Measurements from ENCODE around the gene HSPA12B. TPM values are rescaled to one million over a fixed set of nuclear protein-coding genes. Genes with fewer than 3 reads are reported as not detected.

The HSPA12B gene
- total RNA-seq, 2 experiments from 2014 or later, result 0.08 TPM; not detected in 1

- no peaks in the 10 kb centered on the region for H3K27me3 ChIP-seq (ENCODE audit: control insufficient read depth in 1 of 2, insufficient read depth in 2 of 2, low read length in 2 of 2)
- intact Hi-C loops (cut with DNase I, micrococcal nuclease), result loop anchor here (1.0 to 5.0 kb wide), 8 partner anchors 14 to 319 kb away; partner anchors contain the start of genes MAVS (in 1 of the 2) and RNF24 (in 1 of the 2)
Measured at GRCh38 chr20:3768342-3769130, 36.1 kb downstream of the HSPA12B start.

GRCh38 chr20:3771552-3772058, 39.1 kb downstream of the HSPA12B start:
- Histone ChIP-seq H3K4me1 (ENCODE audit: insufficient read depth, low read length) (peaks cover 24% of the 10 kb centered on the region), H3K27ac (ENCODE audit: low read depth in 1 of 2, low read length in 2 of 2) (no peak overlapping the region), H3K36me3 (ENCODE audit: insufficient read depth, low read length) (no peaks in the 10 kb centered on the region), H3K4me3 (ENCODE audit: low read length) (no peak overlapping the region), H3K9me3 (ENCODE audit: control insufficient read depth in 1 of 2, insufficient read depth in 1 of 2, low read length in 2 of 2) (no peaks in the 10 kb centered on the region), H3K27me3 (ENCODE audit: control insufficient read depth in 1 of 2, insufficient read depth in 2 of 2, low read length in 2 of 2) (no peaks in the 10 kb centered on the region)
- Mint-ChIP-seq H3K4me3 (no peak overlapping the region), H3K9me3 (no peaks in the 10 kb centered on the region), H3K27ac (no peak overlapping the region), H3K27me3 (no peaks in the 10 kb centered on the region), H3K36me3 (ENCODE audit: low read depth) (no peaks in the 10 kb centered on the region), H3K4me1 (ENCODE audit: low read depth) (peaks cover 19% of the 10 kb centered on the region)
- CTCF ChIA-PET, result interaction anchor here (0.7 to 0.9 kb wide), 2 partner anchors 15 to 48 kb away, joined by 3 read pairs; partner anchors contain the start of gene CENPB
- ATAC-seq (ENCODE audit: poor library complexity), result no peak
- POLR2A ChIA-PET, result no interaction called here
- no peak for TF ChIP-seq CTCF (IDR thresholded peaks at IDR 0.05)
- no peak for DNase-seq
- intact Hi-C loops (cut with DNase I, micrococcal nuclease), result no loop called here

More at GRCh38 chr20:3768342-3769130, 36.1 kb downstream of the HSPA12B start:
- H3K27me3 Mint-ChIP-seq, result no peaks in the 10 kb centered on the region
- Histone ChIP-seq H3K9me3 (ENCODE audit: control insufficient read depth in 1 of 2, insufficient read depth in 1 of 2, low read length in 2 of 2) (no peaks in the 10 kb centered on the region), H3K36me3 (ENCODE audit: insufficient read depth, low read length) (no peaks in the 10 kb centered on the region), H3K27ac (ENCODE audit: low read depth in 1 of 2, low read length in 2 of 2) (peak overlapping the region; percentile 96 to 99), H3K4me3 (ENCODE audit: low read length) (peak overlapping the region; percentile 87), H3K4me1 (ENCODE audit: insufficient read depth, low read length) (peaks cover 37% of the 10 kb centered on the region)
- H3K27ac Mint-ChIP-seq, result peak overlapping the region; percentile 86
- peaks cover 26% of the 10 kb centered on the region for H3K4me1 Mint-ChIP-seq (ENCODE audit: low read depth)
- POLR2A ChIA-PET, result interaction anchor here (0.6 to 3.6 kb wide), 19 partner anchors 9 to 316 kb away, joined by 3 to 51 read pairs (median 8); partner anchors contain the start of genes AP5S1, CDC25B, CENPB and SPEF1
- CTCF ChIA-PET, result interaction anchor here (0.6 to 2.4 kb wide), 18 partner anchors 9 to 1291 kb away, joined by 3 to 25 read pairs (median 6); partner anchors contain the start of genes AP5S1, CDC25B, CENPB and SPEF1
- no peaks in the 10 kb centered on the region for H3K9me3 Mint-ChIP-seq
- peak; percentile 64 for TF ChIP-seq CTCF (IDR thresholded peaks at IDR 0.05)
- DNase-seq (peak; percentile 67 to 95 (median 80)), ATAC-seq (ENCODE audit: poor library complexity) (peak; percentile 66)
- no peaks in the 10 kb centered on the region for H3K36me3 Mint-ChIP-seq (ENCODE audit: low read depth)
- peak overlapping the region; percentile 90 for H3K4me3 Mint-ChIP-seq

GRCh38 chr20:3775457-3776108, 43.1 kb downstream of the HSPA12B start:
- H3K4me3 Mint-ChIP-seq, result peak overlapping the region; percentile 17
- intact Hi-C loops (cut with DNase I, micrococcal nuclease), result no loop called here
- ChIA-PET POLR2A (no interaction called here), CTCF (interaction anchor here (1.5 to 1.8 kb wide), 2 partner anchors 45 to 79 kb away, joined by 3 to 5 read pairs; partner anchors contain the start of gene AP5S1)
- Histone ChIP-seq H3K27me3 (ENCODE audit: control insufficient read depth in 1 of 2, insufficient read depth in 2 of 2, low read length in 2 of 2) (peaks cover 9 to 12% of the 10 kb centered on the region in 2 experiments), H3K4me3 (ENCODE audit: low read length) (no peak overlapping the region), H3K9me3 (ENCODE audit: control insufficient read depth in 1 of 2, insufficient read depth in 1 of 2, low read length in 2 of 2) (no peaks in the 10 kb centered on the region), H3K4me1 (ENCODE audit: insufficient read depth, low read length) (peaks cover 26% of the 10 kb centered on the region), H3K27ac (ENCODE audit: low read depth in 1 of 2, low read length in 2 of 2) (no peak overlapping the region), H3K36me3 (ENCODE audit: insufficient read depth, low read length) (no peaks in the 10 kb centered on the region)
- no peaks in the 10 kb centered on the region for H3K9me3 Mint-ChIP-seq
- no peak for TF ChIP-seq CTCF (IDR thresholded peaks at IDR 0.05)
- no peak for ATAC-seq (ENCODE audit: poor library complexity)
- H3K27me3 Mint-ChIP-seq, result peaks cover 14% of the 10 kb centered on the region
- H3K4me1 Mint-ChIP-seq (ENCODE audit: low read depth), result peaks cover 18% of the 10 kb centered on the region
- H3K27ac Mint-ChIP-seq, result no peak overlapping the region
- no peaks in the 10 kb centered on the region for H3K36me3 Mint-ChIP-seq (ENCODE audit: low read depth)
- DNase-seq, result no peak
